ENCODE results near the gene IGSF9.

DNA sequence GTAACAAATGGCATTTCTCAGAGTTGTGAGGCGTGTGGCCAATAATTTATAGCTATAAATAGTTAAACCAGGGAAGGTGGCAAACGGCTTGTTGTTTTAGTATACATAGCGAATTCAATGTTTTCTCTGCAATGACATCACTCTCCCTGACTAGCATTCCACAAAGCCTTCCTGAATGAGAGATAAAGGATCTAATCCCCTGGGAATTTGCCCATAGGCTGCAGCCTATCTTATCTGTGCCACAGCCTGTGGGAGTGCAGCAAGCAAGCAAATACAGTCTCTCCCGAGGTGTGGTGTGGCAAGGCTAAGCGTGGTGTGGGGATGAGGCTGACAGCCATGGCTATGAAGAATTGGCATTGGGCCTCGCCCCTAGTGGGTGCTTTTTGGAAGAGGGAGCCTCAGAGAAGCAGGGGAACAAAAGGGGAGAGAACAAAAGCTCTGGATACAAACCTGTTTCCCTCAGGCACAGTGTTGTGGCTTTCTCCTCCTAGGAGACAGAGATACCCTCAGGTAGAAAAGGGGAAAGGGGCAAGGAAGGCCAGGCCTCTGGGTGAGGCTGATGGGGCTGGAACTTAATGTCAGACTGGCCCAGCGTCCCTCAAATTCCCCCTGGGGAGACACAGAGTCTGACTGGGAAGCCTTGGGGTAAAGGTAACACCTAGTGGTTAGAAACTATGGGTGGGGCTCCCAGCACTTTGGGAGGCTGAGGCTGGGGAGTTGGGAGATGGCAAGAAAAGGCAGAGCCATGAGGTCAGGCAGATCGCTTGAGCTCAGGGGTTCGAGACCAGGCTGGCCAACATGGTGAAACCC is 29.0 kb downstream of the IGSF9 start:
- TF ChIP-seq FOSL2 (CRISPR knock-in tag; IDR thresholded peaks at IDR 0.05) (no peak), THAP11 (CRISPR knock-in tag; IDR thresholded peaks at IDR 0.05) (no peak), U2AF1 (optimal IDR thresholded peaks at IDR 0.05; ENCODE audit: low read depth, low read length) (no peak), RFX5 (IDR thresholded peaks at IDR 0.05; ENCODE audit: low read depth, low read length) (no peak), MXI1 (IDR thresholded peaks at IDR 0.05; ENCODE audit: borderline replicate concordance, low read depth, low read length) (no peak)
- TF ChIP-seq, protein P1, sequence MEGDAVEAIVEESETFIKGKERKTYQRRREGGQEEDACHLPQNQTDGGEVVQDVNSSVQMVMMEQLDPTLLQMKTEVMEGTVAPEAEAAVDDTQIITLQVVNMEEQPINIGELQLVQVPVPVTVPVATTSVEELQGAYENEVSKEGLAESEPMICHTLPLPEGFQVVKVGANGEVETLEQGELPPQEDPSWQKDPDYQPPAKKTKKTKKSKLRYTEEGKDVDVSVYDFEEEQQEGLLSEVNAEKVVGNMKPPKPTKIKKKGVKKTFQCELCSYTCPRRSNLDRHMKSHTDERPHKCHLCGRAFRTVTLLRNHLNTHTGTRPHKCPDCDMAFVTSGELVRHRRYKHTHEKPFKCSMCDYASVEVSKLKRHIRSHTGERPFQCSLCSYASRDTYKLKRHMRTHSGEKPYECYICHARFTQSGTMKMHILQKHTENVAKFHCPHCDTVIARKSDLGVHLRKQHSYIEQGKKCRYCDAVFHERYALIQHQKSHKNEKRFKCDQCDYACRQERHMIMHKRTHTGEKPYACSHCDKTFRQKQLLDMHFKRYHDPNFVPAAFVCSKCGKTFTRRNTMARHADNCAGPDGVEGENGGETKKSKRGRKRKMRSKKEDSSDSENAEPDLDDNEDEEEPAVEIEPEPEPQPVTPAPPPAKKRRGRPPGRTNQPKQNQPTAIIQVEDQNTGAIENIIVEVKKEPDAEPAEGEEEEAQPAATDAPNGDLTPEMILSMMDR (CRISPR knock-in tag; IDR thresholded peaks at IDR 0.05) = no peak
- TF ChIP-seq, protein P2, sequence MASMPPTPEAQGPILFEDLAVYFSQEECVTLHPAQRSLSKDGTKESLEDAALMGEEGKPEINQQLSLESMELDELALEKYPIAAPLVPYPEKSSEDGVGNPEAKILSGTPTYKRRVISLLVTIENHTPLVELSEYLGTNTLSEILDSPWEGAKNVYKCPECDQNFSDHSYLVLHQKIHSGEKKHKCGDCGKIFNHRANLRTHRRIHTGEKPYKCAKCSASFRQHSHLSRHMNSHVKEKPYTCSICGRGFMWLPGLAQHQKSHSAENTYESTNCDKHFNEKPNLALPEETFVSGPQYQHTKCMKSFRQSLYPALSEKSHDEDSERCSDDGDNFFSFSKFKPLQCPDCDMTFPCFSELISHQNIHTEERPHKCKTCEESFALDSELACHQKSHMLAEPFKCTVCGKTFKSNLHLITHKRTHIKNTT (CRISPR knock-in tag; IDR thresholded peaks at IDR 0.05) = no peak
- TF ChIP-seq, protein P3, sequence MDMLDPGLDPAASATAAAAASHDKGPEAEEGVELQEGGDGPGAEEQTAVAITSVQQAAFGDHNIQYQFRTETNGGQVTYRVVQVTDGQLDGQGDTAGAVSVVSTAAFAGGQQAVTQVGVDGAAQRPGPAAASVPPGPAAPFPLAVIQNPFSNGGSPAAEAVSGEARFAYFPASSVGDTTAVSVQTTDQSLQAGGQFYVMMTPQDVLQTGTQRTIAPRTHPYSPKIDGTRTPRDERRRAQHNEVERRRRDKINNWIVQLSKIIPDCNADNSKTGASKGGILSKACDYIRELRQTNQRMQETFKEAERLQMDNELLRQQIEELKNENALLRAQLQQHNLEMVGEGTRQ (IDR thresholded peaks at IDR 0.05; ENCODE audit: low read depth, low read length) = no peak
- TF ChIP-seq, protein P3 (CRISPR knock-in tag; IDR thresholded peaks at IDR 0.05; ENCODE audit: borderline replicate concordance) = no peak
